Measurements from ENCODE around the gene GFOD1. TPM values are rescaled to one million over a fixed set of nuclear protein-coding genes. Genes with fewer than 3 reads are reported as not detected.

Gene GFOD1
- polyA plus RNA-seq, 1 of the 3 experiments (the other 2 are of a cell fraction): 1.6 TPM

DNA sequence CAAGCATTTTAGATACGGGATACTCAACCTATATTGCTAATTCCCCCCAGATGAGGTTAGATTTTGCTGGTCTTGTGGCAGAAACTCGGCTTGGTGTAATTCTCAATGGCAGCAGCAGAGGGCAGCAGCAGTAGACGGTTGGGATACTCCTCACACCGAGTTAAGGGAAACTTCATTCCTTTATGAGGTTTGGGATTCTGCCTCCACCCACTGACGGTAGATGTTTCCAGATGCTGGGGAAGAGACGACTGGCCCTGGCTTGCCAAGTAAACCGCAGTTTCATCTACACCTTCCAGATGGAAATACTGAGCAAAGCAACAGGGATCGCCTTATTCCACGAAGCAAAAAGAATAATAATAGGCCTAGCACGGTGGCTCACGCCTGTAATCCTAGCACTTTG, 150.8 kb downstream of the GFOD1 start:
- H3K9me3 ChIP-seq: no peaks in the 10 kb centered on the region
- H4K20me1 ChIP-seq (ENCODE audit: insufficient read depth): no peaks in the 10 kb centered on the region
- peaks cover 0 to 4% of the 10 kb centered on the region in 2 experiments; a peak in 2 of 4 replicates for H3K4me1 ChIP-seq (ENCODE audit: control insufficient read depth in 1 of 2, insufficient read depth in 2 of 2, low read depth in 1 of 2, low read length in 1 of 2)
- no peaks in the 10 kb centered on the region for H3K79me2 ChIP-seq (ENCODE audit: insufficient read depth)
- ChIA-PET POLR2A (no interaction called here), CTCF (interaction anchor here (0.9 to 3.6 kb wide), 6 partner anchors 11 to 730 kb away, joined by 3 to 18 read pairs (median 4); partner anchors contain the start of gene SIRT5)
- H3K9ac ChIP-seq: no peak overlapping the region
- TF ChIP-seq, protein P1, sequence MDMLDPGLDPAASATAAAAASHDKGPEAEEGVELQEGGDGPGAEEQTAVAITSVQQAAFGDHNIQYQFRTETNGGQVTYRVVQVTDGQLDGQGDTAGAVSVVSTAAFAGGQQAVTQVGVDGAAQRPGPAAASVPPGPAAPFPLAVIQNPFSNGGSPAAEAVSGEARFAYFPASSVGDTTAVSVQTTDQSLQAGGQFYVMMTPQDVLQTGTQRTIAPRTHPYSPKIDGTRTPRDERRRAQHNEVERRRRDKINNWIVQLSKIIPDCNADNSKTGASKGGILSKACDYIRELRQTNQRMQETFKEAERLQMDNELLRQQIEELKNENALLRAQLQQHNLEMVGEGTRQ (IDR thresholded peaks at IDR 0.05; ENCODE audit: borderline replicate concordance, low read depth, low read length): no peak
- TF ChIP-seq, protein P2, sequence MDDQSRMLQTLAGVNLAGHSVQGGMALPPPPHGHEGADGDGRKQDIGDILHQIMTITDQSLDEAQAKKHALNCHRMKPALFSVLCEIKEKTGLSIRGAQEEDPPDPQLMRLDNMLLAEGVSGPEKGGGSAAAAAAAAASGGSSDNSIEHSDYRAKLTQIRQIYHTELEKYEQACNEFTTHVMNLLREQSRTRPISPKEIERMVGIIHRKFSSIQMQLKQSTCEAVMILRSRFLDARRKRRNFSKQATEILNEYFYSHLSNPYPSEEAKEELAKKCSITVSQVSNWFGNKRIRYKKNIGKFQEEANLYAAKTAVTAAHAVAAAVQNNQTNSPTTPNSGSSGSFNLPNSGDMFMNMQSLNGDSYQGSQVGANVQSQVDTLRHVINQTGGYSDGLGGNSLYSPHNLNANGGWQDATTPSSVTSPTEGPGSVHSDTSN (IDR thresholded peaks at IDR 0.05): no peak
- peak; percentile 26 for TF ChIP-seq CHD2 (IDR thresholded peaks at IDR 0.05; ENCODE audit: low read length, partially characterized antibody)
- TF ChIP-seq RAD21 (IDR thresholded peaks at IDR 0.05; ENCODE audit: low read length): peak; percentile 99
- TF ChIP-seq, protein P3, sequence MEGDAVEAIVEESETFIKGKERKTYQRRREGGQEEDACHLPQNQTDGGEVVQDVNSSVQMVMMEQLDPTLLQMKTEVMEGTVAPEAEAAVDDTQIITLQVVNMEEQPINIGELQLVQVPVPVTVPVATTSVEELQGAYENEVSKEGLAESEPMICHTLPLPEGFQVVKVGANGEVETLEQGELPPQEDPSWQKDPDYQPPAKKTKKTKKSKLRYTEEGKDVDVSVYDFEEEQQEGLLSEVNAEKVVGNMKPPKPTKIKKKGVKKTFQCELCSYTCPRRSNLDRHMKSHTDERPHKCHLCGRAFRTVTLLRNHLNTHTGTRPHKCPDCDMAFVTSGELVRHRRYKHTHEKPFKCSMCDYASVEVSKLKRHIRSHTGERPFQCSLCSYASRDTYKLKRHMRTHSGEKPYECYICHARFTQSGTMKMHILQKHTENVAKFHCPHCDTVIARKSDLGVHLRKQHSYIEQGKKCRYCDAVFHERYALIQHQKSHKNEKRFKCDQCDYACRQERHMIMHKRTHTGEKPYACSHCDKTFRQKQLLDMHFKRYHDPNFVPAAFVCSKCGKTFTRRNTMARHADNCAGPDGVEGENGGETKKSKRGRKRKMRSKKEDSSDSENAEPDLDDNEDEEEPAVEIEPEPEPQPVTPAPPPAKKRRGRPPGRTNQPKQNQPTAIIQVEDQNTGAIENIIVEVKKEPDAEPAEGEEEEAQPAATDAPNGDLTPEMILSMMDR (IDR thresholded peaks at IDR 0.05): peak; percentile 91
- TF ChIP-seq RFX5 (IDR thresholded peaks at IDR 0.05; ENCODE audit: low read length): 0 out of 2 replicates have a peak, but pooled peaks have one; percentile 35
- TF ChIP-seq RCOR1 (IDR thresholded peaks at IDR 0.05; ENCODE audit: low read length): peak; percentile 50
- no peak for TF ChIP-seq MEF2A (IDR thresholded peaks at IDR 0.05; ENCODE audit: borderline replicate concordance, low read depth)
- no peak for TF ChIP-seq FOSL2 (IDR thresholded peaks at IDR 0.05; ENCODE audit: borderline replicate concordance, low read depth)
- TF ChIP-seq SMC3 (IDR thresholded peaks at IDR 0.05; ENCODE audit: low read depth, low read length): peak; percentile 97
- H3K4me3 ChIP-seq (ENCODE audit: low read depth in 2 of 2, low read length in 1 of 2): no peak overlapping the region; a peak in 1 of 4 replicates
- DNase-seq: peak; percentile 80
- H3K27ac ChIP-seq (ENCODE audit: low read depth in 2 of 2, low read length in 1 of 2): no peak overlapping the region
- H3K36me3 ChIP-seq (replicated peaks in 1 of 2; ENCODE audit: control insufficient read depth in 1 of 2, insufficient read depth in 2 of 2, low read length in 1 of 2): no peaks in the 10 kb centered on the region
- no peaks in the 10 kb centered on the region for H3K9me2 ChIP-seq
- H3K27me3 ChIP-seq (ENCODE audit: insufficient read depth): no peaks in the 10 kb centered on the region
- no peaks in the 10 kb centered on the region for H3F3A ChIP-seq (replicated peaks; ENCODE audit: insufficient read depth)
- 36% methylated on average over 11 of the region's 11 CpGs for WGBS (ENCODE audit: low lambda C conversion rate)
- no peak overlapping the region for H2AFZ ChIP-seq (ENCODE audit: low read depth)
- no peak overlapping the region for H3K4me2 ChIP-seq

DNA sequence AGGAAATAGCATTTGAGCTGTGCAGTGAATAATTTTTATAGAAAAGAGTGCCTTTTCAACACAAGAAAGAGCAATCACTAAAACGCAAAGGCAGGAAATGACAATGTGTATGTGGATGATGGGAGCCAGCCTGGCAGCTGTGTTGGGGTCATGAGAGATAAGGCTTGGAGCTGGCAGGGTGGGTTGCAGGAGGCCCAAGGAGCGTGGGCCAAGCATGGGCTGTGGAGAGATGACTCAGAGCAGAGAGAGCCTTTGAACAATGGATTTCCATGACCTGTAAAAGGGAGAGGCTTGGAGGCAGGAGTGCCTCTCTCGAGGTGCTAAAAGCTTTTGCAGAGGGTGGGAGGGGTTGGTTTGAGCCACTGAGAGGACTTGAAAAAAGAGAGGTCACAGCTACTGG, 152.4 kb downstream of the GFOD1 start:
- no peak overlapping the region for H3K9ac ChIP-seq
- H2AFZ ChIP-seq (ENCODE audit: low read depth): no peak overlapping the region
- ChIA-PET CTCF (interaction anchor here (0.9 to 11.4 kb wide), 8 partner anchors 20 to 422 kb away, joined by 3 to 143 read pairs (median 4); partner anchors contain the start of gene SIRT5), POLR2A (no interaction called here)
- no peaks in the 10 kb centered on the region for H4K20me1 ChIP-seq (ENCODE audit: insufficient read depth)
- no peaks in the 10 kb centered on the region for H3K27me3 ChIP-seq (ENCODE audit: insufficient read depth)
- H3K79me2 ChIP-seq (ENCODE audit: insufficient read depth): no peaks in the 10 kb centered on the region
- no peaks in the 10 kb centered on the region for H3K36me3 ChIP-seq (replicated peaks in 1 of 2; ENCODE audit: control insufficient read depth in 1 of 2, insufficient read depth in 2 of 2, low read length in 1 of 2)
- 44% methylated on average over 3 of the region's 3 CpGs for WGBS (ENCODE audit: low lambda C conversion rate)
- no peaks in the 10 kb centered on the region for H3F3A ChIP-seq (replicated peaks; ENCODE audit: insufficient read depth)
- no peaks in the 10 kb centered on the region for H3K9me3 ChIP-seq
- H3K4me1 ChIP-seq (ENCODE audit: control insufficient read depth in 1 of 2, insufficient read depth in 2 of 2, low read depth in 1 of 2, low read length in 1 of 2): peaks cover 0 to 4% of the 10 kb centered on the region in 2 experiments; a peak in 2 of 4 replicates
- H3K9me2 ChIP-seq: no peaks in the 10 kb centered on the region
- no peak overlapping the region for H3K4me2 ChIP-seq
- DNase-seq: no peak
- no peak overlapping the region for H3K4me3 ChIP-seq (ENCODE audit: low read depth in 2 of 2, low read length in 1 of 2)
- H3K27ac ChIP-seq (ENCODE audit: low read depth in 2 of 2, low read length in 1 of 2): no peak overlapping the region
- no peak for TF ChIP-seq GATA2 (CRISPR knock-in tag; IDR thresholded peaks at IDR 0.05)
- TF ChIP-seq, protein P4, sequence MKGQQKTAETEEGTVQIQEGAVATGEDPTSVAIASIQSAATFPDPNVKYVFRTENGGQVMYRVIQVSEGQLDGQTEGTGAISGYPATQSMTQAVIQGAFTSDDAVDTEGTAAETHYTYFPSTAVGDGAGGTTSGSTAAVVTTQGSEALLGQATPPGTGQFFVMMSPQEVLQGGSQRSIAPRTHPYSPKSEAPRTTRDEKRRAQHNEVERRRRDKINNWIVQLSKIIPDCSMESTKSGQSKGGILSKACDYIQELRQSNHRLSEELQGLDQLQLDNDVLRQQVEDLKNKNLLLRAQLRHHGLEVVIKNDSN (IDR thresholded peaks at IDR 0.05; ENCODE audit: borderline replicate concordance, low read depth): no peak
- TF ChIP-seq, protein P5, sequence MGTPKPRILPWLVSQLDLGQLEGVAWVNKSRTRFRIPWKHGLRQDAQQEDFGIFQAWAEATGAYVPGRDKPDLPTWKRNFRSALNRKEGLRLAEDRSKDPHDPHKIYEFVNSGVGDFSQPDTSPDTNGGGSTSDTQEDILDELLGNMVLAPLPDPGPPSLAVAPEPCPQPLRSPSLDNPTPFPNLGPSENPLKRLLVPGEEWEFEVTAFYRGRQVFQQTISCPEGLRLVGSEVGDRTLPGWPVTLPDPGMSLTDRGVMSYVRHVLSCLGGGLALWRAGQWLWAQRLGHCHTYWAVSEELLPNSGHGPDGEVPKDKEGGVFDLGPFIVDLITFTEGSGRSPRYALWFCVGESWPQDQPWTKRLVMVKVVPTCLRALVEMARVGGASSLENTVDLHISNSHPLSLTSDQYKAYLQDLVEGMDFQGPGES (IDR thresholded peaks at IDR 0.05; ENCODE audit: low read depth, low read length): no peak
- TF ChIP-seq JUND (IDR thresholded peaks at IDR 0.05): no peak
- TF ChIP-seq, protein P6, sequence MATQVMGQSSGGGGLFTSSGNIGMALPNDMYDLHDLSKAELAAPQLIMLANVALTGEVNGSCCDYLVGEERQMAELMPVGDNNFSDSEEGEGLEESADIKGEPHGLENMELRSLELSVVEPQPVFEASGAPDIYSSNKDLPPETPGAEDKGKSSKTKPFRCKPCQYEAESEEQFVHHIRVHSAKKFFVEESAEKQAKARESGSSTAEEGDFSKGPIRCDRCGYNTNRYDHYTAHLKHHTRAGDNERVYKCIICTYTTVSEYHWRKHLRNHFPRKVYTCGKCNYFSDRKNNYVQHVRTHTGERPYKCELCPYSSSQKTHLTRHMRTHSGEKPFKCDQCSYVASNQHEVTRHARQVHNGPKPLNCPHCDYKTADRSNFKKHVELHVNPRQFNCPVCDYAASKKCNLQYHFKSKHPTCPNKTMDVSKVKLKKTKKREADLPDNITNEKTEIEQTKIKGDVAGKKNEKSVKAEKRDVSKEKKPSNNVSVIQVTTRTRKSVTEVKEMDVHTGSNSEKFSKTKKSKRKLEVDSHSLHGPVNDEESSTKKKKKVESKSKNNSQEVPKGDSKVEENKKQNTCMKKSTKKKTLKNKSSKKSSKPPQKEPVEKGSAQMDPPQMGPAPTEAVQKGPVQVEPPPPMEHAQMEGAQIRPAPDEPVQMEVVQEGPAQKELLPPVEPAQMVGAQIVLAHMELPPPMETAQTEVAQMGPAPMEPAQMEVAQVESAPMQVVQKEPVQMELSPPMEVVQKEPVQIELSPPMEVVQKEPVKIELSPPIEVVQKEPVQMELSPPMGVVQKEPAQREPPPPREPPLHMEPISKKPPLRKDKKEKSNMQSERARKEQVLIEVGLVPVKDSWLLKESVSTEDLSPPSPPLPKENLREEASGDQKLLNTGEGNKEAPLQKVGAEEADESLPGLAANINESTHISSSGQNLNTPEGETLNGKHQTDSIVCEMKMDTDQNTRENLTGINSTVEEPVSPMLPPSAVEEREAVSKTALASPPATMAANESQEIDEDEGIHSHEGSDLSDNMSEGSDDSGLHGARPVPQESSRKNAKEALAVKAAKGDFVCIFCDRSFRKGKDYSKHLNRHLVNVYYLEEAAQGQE (IDR thresholded peaks at IDR 0.05; ENCODE audit: low read depth, low read length): no peak
- TF ChIP-seq RFX5 (IDR thresholded peaks at IDR 0.05; ENCODE audit: low read length): no peak
- no peak for TF ChIP-seq MEF2A (IDR thresholded peaks at IDR 0.05; ENCODE audit: borderline replicate concordance, low read depth)
- no peak for TF ChIP-seq NFIC (IDR thresholded peaks at IDR 0.05; ENCODE audit: borderline replicate concordance)
